NCI-H146 treated with DMSO at 0.1 percent for 48 hours (cell line): Measurements from ENCODE around the gene AMY1B.
"Not testable (repeated sequence)": the region's sequence is repeated elsewhere in the genome, so short reads cannot be mapped to it uniquely, and the experiment has no call there.

Experiments
- DNase-seq: peaks from one replicate; lab custom pipeline; 2025; ENCODE audit not compliant: unreplicated experiment; lab: John Stamatoyannopoulos, UW

The AMY1B gene

DNA sequence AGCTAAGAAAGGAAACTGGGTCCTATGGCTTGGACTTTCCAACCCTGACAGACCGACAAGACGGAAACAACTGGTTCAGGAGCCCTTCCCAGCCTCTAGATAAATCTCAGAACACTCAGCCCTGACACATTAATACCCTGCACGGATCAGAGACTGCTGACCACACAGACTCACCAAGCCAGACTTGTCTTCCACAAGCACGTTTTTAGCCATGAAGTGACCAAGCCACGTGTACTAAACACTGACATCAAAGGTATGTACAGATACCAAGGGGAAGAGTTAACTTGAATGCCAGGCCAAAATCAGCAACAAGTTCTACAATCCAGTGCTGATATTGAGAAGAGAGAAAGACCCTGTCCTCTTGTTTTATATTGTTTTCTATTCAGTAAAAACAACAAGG lies at the start of gene AMY1B:
AMY1B (minus strand) TSS at position 101 of the 400 bp plus-strand sequence. CDS start 571 bp downstream, outside the sequence.
- DNase-seq: not testable (repeated sequence)

DNA sequence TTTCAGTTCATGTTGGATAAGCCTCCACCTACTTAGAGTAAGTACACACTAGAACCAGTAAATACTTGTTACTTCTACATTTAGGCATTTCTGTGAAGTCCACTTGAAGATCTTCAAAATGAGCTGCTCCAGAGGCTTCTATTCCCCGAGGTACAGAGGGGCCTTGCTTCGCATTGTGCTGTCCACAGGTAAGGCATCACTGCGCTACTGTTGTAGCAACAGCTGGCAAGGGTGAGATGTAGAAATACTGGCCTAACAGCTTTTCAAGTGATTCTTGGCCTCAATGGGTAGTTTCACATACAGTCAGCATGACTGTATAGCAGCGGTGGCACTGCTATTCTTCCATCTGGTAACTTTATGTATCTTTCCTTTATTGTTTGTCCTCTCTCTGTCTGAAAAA lies 49.0 kb upstream of the AMY1B start:
- DNase-seq: not testable (repeated sequence)

DNA sequence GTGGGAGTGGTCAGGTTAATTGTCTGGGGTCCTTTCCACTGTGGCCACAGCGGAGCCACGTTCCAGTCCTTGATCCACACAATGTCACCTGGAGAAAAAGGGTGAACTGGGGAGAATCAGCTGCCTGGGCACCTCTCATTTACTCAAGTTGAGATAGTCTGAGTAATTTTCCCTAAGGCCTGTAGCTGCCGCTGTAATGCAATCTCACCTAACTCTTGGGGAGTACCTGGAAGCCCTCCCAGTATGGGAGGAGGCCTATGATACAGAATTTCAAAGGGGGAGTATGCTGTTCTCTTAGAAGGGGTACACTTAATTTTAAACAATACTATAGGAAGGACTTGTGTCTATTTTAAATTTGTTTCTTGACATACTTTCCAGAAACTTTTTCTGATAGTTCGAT lies 48.4 kb upstream of the AMY1B start:
- not testable (repeated sequence) for DNase-seq

DNA sequence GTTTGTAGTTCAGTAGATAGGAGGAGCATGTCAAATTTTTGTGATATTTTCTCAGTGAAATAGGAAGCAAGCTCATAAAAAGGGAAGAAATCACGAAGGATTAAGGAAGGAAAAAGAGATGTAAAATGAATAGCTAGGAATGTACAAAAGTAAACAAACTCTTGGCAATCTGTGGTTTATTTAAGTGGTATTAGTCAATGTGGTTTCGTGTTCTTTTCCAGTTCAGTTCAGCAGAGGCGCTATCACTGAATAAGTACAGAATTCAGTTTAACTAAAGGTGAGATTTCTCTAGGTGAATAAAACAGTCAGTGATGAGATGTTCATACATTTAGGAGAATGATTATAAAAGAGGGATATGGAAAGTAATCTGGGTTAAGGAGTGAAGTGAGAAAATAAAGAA lies 42.0 kb upstream of the AMY1B start:
- DNase-seq: not testable (repeated sequence)

DNA sequence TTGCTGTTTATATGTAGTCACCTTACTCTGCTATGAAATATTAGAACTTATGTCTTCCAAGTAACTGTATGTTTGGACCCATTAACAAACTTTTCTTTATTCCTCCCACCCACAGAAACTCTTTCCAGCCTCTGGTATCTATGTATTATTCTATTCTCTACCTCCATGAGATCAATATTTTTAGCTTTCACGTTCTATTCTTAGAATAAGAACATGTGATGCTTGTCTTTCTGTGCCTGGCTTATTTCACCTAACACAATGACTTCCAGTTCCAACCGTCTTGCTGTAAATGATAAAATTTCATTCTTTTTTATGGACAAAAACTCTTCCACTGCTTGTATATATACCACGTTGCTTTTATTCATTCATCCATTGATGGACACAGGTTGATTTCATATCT lies 39.3 kb upstream of the AMY1B start:
- DNase-seq: not testable (repeated sequence)

DNA sequence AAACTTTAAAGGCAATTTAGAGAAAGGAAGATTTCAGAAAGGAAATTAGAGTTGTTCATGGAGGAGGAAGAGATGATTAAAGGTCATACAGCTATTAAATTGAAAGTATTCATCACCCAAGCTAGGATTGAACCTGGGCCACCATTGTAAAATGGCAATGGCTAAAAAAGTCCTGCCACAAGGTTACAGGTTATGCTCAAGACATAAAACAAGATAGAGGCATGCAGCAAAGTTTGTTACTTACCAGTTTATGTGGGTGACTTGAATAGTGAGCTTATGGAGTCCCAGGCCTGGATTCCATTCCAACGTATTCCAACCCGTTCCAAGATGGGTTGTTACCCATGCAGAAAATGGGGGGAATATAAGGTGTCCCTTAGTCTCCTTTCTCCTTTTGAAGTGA lies 25.5 kb upstream of the AMY1B start:
- not testable (repeated sequence) for DNase-seq

DNA sequence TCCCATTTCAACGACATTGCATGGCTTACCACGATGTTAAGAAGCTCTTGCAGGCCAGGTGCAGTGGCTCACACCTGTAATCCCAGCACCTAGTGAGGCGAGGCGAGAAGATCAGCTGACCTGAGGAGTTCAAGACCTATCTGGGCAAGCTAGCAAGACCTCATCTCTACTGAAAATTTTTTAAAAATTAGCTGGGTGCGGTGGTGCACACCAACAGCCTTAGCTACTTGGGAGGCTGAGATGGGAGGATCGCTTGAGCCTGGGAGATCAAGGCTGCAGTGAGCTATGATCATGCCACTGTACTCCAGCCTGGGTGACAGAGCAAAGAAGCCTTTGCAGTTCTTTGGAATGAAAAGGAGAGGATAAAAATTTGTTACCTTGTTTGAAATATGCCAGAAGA lies 21.4 kb upstream of the AMY1B start:
- DNase-seq: not testable (repeated sequence)

DNA sequence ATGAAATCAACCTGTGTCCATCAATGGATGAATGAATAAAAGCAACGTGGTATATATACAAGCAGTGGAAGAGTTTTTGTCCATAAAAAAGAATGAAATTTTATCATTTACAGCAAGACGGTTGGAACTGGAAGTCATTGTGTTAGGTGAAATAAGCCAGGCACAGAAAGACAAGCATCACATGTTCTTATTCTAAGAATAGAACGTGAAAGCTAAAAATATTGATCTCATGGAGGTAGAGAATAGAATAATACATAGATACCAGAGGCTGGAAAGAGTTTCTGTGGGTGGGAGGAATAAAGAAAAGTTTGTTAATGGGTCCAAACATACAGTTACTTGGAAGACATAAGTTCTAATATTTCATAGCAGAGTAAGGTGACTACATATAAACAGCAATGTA lies 14.4 kb upstream of the AMY1B start:
- not testable (repeated sequence) for DNase-seq

DNA sequence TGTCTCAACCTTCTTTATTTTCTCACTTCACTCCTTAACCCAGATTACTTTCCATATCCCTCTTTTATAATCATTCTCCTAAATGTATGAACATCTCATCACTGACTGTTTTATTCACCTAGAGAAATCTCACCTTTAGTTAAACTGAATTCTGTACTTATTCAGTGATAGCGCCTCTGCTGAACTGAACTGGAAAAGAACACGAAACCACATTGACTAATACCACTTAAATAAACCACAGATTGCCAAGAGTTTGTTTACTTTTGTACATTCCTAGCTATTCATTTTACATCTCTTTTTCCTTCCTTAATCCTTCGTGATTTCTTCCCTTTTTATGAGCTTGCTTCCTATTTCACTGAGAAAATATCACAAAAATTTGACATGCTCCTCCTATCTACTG lies 11.7 kb upstream of the AMY1B start:
- DNase-seq: not testable (repeated sequence)

DNA sequence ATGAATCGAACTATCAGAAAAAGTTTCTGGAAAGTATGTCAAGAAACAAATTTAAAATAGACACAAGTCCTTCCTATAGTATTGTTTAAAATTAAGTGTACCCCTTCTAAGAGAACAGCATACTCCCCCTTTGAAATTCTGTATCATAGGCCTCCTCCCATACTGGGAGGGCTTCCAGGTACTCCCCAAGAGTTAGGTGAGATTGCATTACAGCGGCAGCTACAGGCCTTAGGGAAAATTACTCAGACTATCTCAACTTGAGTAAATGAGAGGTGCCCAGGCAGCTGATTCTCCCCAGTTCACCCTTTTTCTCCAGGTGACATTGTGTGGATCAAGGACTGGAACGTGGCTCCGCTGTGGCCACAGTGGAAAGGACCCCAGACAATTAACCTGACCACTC lies 5.2 kb upstream of the AMY1B start:
- DNase-seq: not testable (repeated sequence)

DNA sequence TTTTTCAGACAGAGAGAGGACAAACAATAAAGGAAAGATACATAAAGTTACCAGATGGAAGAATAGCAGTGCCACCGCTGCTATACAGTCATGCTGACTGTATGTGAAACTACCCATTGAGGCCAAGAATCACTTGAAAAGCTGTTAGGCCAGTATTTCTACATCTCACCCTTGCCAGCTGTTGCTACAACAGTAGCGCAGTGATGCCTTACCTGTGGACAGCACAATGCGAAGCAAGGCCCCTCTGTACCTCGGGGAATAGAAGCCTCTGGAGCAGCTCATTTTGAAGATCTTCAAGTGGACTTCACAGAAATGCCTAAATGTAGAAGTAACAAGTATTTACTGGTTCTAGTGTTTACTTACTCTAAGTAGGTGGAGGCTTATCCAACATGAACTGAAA lies 4.7 kb upstream of the AMY1B start:
- not testable (repeated sequence) for DNase-seq

DNA sequence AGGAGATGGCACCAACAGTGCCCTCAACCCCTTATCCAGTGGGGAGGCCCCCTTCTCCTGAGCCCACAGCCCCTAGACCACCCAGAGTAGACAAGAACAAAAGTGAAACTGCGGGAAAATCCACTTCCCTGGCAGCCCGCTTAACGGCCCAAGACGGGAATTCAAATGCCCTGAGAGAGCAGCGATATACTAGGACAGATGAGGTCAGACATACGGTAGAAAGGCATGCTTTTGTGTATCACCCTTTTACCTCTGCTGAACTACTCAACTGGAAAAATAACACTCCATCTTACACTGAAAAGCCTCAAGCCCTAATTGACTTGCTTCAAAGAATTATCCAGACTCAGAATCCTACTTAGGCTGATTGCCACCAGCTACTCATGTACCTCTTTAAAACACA lies 1.4 kb upstream of the AMY1B start:
- not testable (repeated sequence) for DNase-seq

DNA sequence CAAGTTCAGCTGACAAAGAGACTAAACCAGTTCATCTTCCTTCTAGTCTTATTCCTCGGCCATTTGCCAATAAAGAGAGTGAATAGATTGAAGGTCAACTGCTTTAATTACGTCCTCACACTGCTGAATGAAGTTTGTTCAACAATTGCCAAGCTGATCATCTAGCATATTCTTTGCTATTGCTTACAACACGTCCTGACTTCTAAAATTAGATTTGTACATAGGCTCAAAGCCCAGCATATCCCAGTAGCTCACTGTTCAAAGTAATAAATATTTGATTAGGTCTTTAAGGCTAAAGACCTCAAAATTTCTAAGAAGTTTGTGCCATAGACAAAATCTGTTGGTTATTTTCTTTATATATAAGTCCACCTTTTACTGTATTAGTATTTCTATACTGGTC lies 19.7 kb downstream of the AMY1B start:
- not testable (repeated sequence) for DNase-seq

DNA sequence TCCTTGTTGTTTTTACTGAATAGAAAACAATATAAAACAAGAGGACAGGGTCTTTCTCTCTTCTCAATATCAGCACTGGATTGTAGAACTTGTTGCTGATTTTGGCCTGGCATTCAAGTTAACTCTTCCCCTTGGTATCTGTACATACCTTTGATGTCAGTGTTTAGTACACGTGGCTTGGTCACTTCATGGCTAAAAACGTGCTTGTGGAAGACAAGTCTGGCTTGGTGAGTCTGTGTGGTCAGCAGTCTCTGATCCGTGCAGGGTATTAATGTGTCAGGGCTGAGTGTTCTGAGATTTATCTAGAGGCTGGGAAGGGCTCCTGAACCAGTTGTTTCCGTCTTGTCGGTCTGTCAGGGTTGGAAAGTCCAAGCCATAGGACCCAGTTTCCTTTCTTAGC lies 40.5 kb downstream of the AMY1B start, which contains the start of gene AMY1A:
AMY1A (plus strand) TSS at position 301 of the 400 bp plus-strand sequence. CDS start 571 bp downstream, outside the sequence.
- not testable (repeated sequence) for DNase-seq

DNA sequence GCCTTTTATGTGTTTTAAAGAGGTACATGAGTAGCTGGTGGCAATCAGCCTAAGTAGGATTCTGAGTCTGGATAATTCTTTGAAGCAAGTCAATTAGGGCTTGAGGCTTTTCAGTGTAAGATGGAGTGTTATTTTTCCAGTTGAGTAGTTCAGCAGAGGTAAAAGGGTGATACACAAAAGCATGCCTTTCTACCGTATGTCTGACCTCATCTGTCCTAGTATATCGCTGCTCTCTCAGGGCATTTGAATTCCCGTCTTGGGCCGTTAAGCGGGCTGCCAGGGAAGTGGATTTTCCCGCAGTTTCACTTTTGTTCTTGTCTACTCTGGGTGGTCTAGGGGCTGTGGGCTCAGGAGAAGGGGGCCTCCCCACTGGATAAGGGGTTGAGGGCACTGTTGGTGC lies 41.9 kb downstream of the AMY1B start:
- not testable (repeated sequence) for DNase-seq

DNA sequence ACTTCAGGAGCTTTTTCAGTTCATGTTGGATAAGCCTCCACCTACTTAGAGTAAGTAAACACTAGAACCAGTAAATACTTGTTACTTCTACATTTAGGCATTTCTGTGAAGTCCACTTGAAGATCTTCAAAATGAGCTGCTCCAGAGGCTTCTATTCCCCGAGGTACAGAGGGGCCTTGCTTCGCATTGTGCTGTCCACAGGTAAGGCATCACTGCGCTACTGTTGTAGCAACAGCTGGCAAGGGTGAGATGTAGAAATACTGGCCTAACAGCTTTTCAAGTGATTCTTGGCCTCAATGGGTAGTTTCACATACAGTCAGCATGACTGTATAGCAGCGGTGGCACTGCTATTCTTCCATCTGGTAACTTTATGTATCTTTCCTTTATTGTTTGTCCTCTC lies 45.1 kb downstream of the AMY1B start:
- not testable (repeated sequence) for DNase-seq

DNA sequence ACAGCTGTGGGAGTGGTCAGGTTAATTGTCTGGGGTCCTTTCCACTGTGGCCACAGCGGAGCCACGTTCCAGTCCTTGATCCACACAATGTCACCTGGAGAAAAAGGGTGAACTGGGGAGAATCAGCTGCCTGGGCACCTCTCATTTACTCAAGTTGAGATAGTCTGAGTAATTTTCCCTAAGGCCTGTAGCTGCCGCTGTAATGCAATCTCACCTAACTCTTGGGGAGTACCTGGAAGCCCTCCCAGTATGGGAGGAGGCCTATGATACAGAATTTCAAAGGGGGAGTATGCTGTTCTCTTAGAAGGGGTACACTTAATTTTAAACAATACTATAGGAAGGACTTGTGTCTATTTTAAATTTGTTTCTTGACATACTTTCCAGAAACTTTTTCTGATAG lies 45.7 kb downstream of the AMY1B start:
- not testable (repeated sequence) for DNase-seq

DNA sequence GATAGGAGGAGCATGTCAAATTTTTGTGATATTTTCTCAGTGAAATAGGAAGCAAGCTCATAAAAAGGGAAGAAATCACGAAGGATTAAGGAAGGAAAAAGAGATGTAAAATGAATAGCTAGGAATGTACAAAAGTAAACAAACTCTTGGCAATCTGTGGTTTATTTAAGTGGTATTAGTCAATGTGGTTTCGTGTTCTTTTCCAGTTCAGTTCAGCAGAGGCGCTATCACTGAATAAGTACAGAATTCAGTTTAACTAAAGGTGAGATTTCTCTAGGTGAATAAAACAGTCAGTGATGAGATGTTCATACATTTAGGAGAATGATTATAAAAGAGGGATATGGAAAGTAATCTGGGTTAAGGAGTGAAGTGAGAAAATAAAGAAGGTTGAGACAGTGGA lies 52.1 kb downstream of the AMY1B start:
- DNase-seq: not testable (repeated sequence)

DNA sequence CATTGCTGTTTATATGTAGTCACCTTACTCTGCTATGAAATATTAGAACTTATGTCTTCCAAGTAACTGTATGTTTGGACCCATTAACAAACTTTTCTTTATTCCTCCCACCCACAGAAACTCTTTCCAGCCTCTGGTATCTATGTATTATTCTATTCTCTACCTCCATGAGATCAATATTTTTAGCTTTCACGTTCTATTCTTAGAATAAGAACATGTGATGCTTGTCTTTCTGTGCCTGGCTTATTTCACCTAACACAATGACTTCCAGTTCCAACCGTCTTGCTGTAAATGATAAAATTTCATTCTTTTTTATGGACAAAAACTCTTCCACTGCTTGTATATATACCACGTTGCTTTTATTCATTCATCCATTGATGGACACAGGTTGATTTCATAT lies 54.8 kb downstream of the AMY1B start:
- DNase-seq: not testable (repeated sequence)
